NCI-H2081 treated with DMSO at 0.1 percent for 48 hours (cell line): ENCODE results near the gene FBXL14.

Source experiments
- DNase-seq: peaks from one replicate; lab custom pipeline; 2025; lab: John Stamatoyannopoulos, UW

Gene FBXL14

DNA sequence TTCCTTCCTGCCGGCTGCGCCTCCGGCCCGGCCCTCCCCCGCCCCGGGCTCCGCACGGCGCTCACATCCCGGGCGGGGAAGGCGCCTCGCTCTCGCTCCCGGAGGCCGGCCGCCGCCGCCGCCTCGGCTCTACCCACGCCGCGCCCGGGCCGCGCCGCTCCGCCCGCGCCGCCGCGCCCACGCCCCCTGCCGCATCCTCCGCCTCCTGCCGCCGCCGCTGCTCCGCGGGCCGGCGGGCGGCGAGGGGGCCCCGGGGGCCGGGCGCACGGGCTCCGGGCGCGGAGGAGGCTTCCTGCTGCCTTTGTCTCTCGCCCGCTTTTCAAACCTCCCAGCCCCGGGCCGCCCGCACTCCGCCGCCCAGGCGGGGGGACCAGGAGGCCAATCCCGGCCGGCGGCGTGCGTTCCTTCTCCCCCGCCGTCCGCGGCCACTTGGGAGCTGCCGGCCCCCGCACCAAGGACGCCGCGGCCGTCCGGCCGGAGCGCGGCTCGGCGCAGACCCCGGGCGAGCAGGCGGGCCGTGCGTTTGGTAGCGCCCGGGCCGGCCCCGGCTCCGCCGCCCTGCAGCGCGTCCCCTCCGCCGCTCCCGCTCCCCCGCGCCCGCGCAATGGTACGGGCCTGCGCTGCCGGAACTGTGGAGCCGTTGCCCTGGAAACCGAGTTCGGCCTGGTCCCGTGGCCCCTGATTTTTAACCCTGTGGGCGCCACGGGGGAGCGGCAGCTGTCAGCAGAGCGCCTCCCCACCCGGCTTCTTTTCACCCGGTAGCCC is at the start of gene FBXL14:
FBXL14 (minus strand) TSS at position 321 of the 765 bp plus-strand sequence. CDS start 515 bp downstream, outside the sequence.
- peak; percentile 41 for DNase-seq

DNA sequence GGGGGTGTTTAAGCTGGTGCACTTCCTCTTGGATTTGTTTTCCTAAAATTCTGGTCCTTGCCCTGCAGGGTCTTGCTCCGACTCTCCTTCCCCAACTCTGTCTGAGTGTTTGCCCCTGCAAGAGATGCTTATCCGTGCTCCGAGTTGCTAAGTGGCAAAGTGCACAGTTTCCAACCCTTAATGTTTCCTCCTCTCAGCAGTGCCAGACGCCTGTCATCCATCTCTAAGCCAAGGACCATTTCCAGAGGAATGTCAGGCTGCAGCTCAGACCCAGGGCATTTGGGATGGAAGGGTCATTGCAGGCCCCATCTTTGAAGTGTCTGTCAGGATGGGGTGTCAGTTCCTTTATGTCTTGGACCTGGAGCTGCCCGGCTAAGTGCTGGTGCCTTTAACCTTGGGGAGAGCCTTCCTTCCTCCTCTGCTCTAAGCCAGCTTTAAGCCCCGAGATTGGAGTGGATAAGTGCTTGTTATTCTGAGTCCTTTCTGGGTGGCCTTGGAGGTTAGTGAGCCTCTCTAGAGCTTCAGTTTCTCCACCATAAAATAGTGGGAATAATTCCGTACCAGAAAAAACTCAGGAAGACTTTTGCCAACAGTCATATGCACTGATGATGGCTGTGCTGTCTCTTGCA is 49.6 kb upstream of the FBXL14 start:
- DNase-seq = no peak

DNA sequence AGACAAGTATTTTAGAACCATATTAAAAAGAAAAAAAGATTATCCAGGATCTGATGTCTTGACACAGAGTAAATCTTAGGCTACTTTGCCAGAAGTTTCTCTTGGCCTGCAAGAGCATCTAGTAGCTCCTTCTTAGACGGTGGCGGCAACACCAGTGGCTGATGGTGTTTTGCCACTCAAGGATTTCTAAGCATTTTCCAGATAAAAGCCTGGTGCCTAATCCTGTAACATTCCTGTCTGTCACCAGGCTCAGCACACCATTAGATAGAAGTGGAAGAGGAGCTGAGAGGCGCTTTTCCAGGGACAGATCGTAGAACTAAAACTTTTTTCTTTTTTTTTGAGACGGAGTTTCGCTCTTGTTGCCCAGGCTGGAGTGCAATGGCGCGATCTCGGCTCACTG is 48.7 kb upstream of the FBXL14 start:
- no peak for DNase-seq

GRCh38 chr12:1642513-1642912 is 48.1 kb upstream of the FBXL14 start:
- no peak for DNase-seq

DNA sequence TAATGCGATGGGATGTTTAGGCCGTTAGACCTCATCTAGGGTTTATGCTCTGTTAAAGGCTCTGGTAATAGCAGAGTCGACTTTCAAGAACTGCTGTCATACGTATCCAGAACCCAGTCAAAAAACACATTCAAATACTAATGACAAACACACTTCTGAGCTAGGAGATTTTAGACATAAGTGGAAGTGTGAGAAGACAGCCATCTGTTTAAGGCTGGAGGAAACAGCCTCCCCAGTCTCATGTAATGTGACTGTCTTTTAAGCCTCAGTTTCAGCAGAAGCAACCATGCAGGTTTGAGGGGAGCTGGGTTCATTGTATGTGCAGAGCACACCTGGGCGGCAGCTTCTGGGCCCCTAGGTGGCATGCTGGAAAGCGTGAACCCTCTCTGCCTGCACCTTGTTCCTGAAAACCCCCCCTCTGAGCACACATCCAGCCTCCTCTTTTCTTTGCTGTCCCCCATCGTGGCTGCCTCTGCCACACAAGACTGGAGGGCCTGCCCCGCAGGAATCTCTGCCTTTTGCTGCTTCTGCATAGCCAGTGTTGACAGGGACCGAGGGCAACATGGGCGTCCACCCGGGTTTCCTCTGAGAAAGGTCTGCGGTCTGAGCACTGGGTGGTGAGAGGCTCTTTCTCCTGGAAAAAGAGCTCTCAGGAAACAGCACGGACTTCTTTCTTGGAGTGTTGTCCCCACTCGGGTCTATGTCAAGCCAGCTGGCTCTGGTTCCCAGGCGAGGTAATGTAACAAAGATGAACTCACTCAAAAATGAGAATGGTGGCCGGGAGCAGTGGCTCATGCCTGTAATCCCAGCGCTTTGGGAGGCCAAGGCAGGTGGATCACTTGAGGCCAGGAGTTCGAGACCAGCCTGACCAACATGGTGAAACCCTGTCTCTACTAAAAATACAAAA is 46.2 kb upstream of the FBXL14 start:
- no peak for DNase-seq

- no peak for DNase-seq
These were observed 45.2 kb upstream of the FBXL14 start for GRCh38 chr12:1639538-1639937.

- DNase-seq = no peak
These were observed 43.8 kb upstream of the FBXL14 start for GRCh38 chr12:1638203-1638602.

DNA sequence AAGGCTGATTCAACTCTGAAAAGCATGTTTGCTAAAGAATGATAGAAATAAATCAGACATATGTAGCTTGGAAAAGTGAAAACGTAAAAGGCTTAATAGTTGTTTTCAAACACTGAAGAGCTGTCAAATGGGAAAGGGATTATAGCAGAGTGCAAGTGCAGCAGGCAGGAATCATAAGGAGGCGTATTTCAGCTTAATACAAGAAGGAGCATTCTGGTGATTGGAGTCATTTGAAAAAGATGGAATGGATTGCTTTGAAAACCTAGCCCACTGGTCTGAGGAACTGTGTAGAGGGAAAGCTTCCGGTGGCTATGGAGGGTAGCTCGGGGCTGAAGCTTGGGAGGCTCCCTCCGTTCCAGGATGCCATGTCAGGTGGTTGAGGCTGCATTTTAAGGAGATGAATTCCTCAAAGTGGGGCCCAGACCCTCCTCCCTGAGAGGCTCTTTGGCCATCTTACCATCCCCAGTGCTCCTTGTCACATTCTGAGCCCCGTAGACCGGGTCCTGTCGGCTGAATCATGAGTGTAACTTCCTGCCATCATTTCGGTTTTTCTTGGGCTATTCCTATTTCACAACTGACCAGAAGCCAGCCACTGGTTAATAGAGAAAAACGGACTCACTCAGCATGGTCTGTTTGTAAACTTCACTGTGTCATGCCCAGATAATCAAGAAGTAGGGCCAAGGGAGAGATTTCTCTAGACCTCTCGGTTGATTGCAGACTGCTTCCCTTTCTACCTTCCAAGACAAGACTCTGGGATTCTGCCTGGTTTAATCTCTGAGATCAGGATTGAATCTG is 41.1 kb upstream of the FBXL14 start:
- DNase-seq = no peak

DNA sequence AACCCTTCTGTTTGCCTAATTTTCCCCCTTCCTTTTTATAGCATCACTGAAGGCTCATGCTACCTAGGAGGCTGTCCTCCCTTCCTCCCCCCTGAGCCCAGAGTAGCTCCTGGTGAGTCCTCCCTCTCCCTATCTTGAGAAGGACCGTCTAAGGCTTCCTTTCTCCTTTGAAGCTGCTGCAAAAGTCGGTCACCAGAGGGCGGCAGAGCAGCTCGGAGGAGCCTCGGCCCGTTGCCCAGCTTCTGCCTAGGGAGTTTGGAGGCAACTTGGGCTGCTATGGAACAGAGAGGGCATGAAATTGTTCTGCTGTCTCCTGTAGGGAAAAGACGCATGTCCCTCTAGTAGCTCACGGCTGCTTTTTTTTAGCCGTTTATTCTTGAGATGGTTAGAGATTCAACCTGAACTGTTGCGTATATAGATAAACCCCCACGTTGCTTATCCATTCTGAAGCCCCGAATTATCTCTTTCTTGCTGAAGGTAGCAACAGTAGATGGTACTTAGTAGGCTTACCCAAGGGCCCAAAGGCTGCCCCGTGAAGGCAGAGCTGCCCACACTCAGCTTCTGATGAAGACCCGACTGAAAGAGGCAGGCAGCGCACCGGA is 40.3 kb upstream of the FBXL14 start:
- DNase-seq = no peak

GRCh38 chr12:1634149-1634548 is 39.8 kb upstream of the FBXL14 start:
- DNase-seq = no peak

DNA sequence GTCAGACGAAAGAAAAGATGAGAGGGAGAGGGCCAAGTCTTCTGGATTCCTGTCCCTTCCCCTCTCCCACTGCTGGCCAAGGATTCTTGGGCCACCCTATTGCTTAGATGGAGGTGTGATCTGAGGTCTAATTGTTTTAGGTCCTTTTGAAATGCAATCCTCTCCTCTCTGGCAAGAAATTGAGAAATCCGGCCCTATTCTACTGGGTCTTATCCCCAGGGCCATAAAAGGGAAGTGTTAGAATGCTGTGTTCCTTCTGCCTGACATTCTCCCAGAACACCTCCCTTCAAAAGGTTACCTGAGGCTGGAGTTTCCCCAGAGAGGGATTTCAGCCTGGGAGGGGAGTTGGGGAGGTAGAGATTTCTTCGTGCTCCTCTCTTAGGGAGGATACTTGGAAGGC is 39.1 kb upstream of the FBXL14 start:
- no peak for DNase-seq

GRCh38 chr12:1632702-1633101 is 38.3 kb upstream of the FBXL14 start:
- DNase-seq = no peak

GRCh38 chr12:1630827-1631591 is 36.6 kb upstream of the FBXL14 start:
- no peak for DNase-seq

- no peak for DNase-seq
These were observed 35.9 kb upstream of the FBXL14 start for GRCh38 chr12:1630133-1630826.

DNA sequence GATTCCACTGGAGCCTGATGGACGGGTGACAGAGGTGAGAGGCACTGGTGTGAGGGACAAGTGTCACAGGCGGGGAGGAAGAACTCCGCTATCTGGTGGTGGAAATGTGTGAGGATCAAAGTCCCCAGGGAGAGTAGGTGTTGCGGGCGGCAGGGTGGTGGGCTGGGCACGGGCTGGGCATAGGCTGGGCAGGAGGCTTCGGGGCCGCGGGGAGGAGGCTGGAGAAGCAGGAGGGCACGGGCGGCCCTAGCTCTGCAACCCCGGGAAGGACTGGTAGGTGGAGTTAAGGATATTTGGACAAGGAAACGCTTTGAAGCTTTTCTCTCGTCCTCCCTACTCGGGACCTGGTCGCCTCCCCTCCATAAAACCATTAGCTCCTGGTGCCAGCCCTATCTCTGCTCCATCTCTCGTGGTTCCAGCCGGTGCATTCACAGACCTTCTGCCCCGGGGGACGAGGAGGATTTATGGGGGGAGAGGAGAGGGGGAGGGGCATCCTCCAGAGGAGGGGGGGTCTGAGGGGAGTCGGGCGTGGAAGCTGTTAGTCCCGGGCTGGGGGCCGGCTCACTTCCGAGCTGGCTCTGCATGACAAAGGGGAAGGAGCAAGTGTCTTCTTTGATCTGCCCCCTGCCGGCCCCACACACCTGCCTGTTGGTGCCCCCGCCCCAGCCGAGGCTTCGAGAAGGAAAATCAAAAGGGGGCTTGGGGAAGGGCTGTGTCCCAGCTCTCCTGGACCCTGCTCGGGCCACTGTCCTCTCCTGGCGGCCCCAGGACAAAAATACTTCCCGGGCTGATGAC is 35.2 kb upstream of the FBXL14 start:
- DNase-seq = no peak

- no peak for DNase-seq
These were observed 34.4 kb upstream of the FBXL14 start, which contains the start of gene WNT5B for GRCh38 chr12:1628666-1629337. WNT5B (plus strand) TSS chr12:1629231; CDS start chr12:1631355, 2,124 bp downstream.

DNA sequence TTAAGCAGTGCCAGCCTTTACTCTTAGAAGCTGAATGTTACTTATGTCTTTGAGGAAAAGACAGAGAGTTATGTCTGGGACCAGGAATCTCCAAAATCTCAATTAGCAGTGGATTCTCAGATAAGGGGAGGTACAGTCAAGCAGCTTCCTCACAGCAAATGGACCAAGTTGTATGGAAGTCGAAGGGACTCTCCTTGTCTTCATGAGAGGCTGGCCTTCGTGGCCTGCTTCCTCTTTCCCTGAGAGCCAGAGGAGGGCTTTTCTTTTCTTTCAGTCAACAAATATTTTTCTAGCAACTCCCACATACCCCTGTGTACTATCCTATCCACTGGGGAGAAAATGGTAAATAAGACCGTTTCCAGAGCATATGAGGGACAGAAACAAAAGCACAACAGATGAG is 28.0 kb upstream of the FBXL14 start:
- DNase-seq = no peak

- DNase-seq = no peak
These were observed 25.7 kb upstream of the FBXL14 start for GRCh38 chr12:1620092-1620491.

- DNase-seq = no peak
These were observed 25.2 kb upstream of the FBXL14 start for GRCh38 chr12:1619587-1619986.
